Upper lobe of left lung (tissue), 4 donors: Measurements from ENCODE around the gene HHAT.

ENCODE experiments used
- EP300 ChIP-seq, 4 donors: sonication (generic); formaldehyde crosslinking; IDR thresholded peaks; one replicate each; pipeline ENCODE4 v1.5.1; 2017; ENCODE audit warnings: antibody characterized with exemption in 4 of 4, control low read depth in 2 of 4
- POLR2A ChIP-seq, 4 donors: fragments of 450-650 bp; IDR thresholded peaks; one replicate each; pipeline ENCODE4 v1.5.1; 2016 to 2017; ENCODE audit warnings: antibody characterized with exemption in 4 of 4, mild to moderate bottlenecking in 2 of 4
- POLR2AphosphoS5 ChIP-seq, 2 donors: sonication (generic); formaldehyde crosslinking; IDR thresholded peaks; one replicate each; pipeline ENCODE4 v1.5.1; 2017; ENCODE audit warnings: antibody characterized with exemption in 2 of 2
- TF ChIP-seq, protein P1 (sequence below), 6 experiments: fragments of 450-650 bp in 4 of 6; fragments of 200-600 bp in 2 of 6; sonication (generic) in 2 of 6; IDR thresholded peaks; one replicate each; pipeline ENCODE4 v1.5.1; 2016 to 2019; ENCODE audit warnings: antibody characterized with exemption in 6 of 6

DNA sequence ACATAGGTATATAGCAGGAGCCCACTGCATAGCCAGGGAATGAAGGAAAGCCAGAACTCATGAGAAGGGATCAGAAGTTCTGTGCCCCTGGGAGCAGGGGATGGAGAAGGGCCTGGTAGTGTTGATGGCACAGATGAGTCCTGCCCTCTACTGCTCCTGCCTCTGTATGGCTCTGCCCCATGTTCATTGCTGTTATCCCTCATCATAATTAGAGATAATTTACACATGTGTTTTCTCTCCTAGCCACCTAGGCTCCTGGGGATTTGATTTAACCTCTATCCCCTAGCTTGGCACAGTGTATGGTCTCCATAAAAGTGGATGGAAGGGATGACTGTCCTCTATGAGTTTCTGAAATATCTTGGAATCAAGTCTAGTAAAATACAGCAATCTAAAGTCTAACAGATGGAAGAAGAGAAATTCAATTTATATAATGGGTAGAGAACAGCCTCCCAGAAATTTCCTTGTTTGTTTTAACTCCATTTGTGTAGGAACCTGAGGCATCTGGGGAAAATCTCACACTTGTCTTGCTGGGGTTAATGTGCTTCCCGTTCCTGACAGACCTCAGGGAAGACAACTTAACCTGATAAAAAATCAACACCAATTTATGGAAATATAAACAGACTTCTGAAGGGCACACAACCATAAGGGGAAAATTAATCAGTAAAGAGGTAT lies 393.8 kb downstream of the HHAT start:
- TF ChIP-seq, protein P1, sequence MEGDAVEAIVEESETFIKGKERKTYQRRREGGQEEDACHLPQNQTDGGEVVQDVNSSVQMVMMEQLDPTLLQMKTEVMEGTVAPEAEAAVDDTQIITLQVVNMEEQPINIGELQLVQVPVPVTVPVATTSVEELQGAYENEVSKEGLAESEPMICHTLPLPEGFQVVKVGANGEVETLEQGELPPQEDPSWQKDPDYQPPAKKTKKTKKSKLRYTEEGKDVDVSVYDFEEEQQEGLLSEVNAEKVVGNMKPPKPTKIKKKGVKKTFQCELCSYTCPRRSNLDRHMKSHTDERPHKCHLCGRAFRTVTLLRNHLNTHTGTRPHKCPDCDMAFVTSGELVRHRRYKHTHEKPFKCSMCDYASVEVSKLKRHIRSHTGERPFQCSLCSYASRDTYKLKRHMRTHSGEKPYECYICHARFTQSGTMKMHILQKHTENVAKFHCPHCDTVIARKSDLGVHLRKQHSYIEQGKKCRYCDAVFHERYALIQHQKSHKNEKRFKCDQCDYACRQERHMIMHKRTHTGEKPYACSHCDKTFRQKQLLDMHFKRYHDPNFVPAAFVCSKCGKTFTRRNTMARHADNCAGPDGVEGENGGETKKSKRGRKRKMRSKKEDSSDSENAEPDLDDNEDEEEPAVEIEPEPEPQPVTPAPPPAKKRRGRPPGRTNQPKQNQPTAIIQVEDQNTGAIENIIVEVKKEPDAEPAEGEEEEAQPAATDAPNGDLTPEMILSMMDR (IDR thresholded peaks at IDR 0.05), result no peak
- TF ChIP-seq POLR2A (IDR thresholded peaks at IDR 0.05) (no peak), EP300 (IDR thresholded peaks at IDR 0.05) (no peak), POLR2AphosphoS5 (IDR thresholded peaks at IDR 0.05) (no peak)
